ENCODE results near the gene MAP3K7. TPM values are rescaled to one million over a fixed set of nuclear protein-coding genes. Genes with fewer than 3 reads are reported as not detected.

Gene MAP3K7
- total RNA-seq, 6 donors from 2014 or later, result 13.9 to 36.7 (median 19.1) TPM

DNA sequence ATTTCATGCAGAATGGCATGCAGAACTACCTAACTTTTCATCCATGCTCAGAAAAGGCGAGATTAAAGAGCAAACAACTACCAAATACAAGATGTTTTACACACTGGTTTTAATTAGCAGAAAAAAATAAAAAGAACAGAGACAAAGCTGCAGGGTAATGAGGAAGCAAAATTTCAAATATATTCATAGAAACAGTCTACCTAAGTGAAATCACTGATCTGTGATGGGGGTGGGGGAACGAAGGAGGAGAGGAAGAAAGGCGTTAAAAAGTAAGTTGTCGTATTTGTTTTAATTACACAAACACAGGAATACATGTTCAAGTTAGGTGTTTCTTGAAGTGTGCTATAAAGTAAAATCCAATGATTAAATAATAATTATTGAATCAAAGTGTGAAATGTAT lies 42.1 kb downstream of the MAP3K7 start:
- no peak for ATAC-seq (ENCODE audit: low FRiP score in 2 of 2)
- DNase-seq, result no peak
- TF ChIP-seq CTCF (IDR thresholded peaks at IDR 0.05), result no peak
- TF ChIP-seq POLR2AphosphoS5 (IDR thresholded peaks at IDR 0.05), result no peak
- no peak for TF ChIP-seq EP300 (IDR thresholded peaks at IDR 0.05)
- TF ChIP-seq POLR2A (IDR thresholded peaks at IDR 0.05), result no peak
- no peaks in the 10 kb centered on the region for H3K4me1 ChIP-seq
- H3K27me3 ChIP-seq, result no peaks in the 10 kb centered on the region
- H3K27ac ChIP-seq, result no peak overlapping the region
- peaks cover 11 to 79% (median 33%) of the 10 kb centered on the region in 4 donors for H3K36me3 ChIP-seq
- no peak overlapping the region for H3K4me3 ChIP-seq
- H3K9me3 ChIP-seq, result no peaks in the 10 kb centered on the region
- WGBS, 2 donors, result 92 to 99% methylated on average over 4 of the region's 4 CpGs

- no peak overlapping the region for H3K4me3 ChIP-seq
- ATAC-seq (ENCODE audit: low FRiP score in 2 of 2) (no peak), DNase-seq (no peak)
- peaks cover 11 to 73% (median 31%) of the 10 kb centered on the region in 4 donors for H3K36me3 ChIP-seq
- peaks cover 0 to 2% (median 0%) of the 10 kb centered on the region in 4 donors for H3K4me1 ChIP-seq
- no peaks in the 10 kb centered on the region for H3K9me3 ChIP-seq
- H3K27me3 ChIP-seq, result no peaks in the 10 kb centered on the region
- TF ChIP-seq EP300 (IDR thresholded peaks at IDR 0.05), result no peak
- no peak for TF ChIP-seq POLR2A (IDR thresholded peaks at IDR 0.05)
- no peak for TF ChIP-seq POLR2AphosphoS5 (IDR thresholded peaks at IDR 0.05)
- TF ChIP-seq CTCF (IDR thresholded peaks at IDR 0.05), result no peak
- H3K27ac ChIP-seq, result no peak overlapping the region
Observed at GRCh38 chr6:90544081-90544480, 42.8 kb downstream of the MAP3K7 start.

DNA sequence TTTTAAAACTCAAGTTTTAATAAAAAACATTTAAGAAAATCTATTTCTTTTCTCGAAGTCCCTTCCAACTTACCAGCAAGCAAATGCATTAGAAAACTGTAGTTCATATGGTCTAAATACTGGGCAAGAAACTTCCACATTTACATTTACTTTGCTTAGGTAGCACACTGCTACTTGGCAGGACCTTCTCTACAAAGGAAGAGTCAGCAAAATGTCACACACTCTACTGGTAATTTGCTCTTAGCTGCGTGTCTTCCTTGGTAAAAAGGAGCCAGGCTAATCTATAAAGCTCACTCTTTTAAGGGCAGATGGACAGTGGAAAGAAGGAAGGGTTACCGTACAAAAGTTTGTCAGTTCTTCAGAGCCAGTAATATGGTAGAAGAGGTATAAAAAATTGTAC lies 45.7 kb downstream of the MAP3K7 start:
- TF ChIP-seq POLR2A (IDR thresholded peaks at IDR 0.05) (no peak), CTCF (IDR thresholded peaks at IDR 0.05) (no peak), POLR2AphosphoS5 (IDR thresholded peaks at IDR 0.05) (no peak), EP300 (IDR thresholded peaks at IDR 0.05) (no peak)
- no peak for ATAC-seq (ENCODE audit: low FRiP score in 2 of 2)
- no peak for DNase-seq
- whole genome bisulfite sequencing, 2 donors, result 93 to 97% methylated on average over 3 of the region's 3 CpGs
- Histone ChIP-seq H3K36me3 (peaks cover 5 to 45% (median 14%) of the 10 kb centered on the region in 4 donors), H3K27me3 (no peaks in the 10 kb centered on the region), H3K4me1 (peaks cover 3 to 12% (median 9%) of the 10 kb centered on the region in 4 donors), H3K9me3 (no peaks in the 10 kb centered on the region), H3K4me3 (no peak overlapping the region), H3K27ac (no peak overlapping the region)

DNA sequence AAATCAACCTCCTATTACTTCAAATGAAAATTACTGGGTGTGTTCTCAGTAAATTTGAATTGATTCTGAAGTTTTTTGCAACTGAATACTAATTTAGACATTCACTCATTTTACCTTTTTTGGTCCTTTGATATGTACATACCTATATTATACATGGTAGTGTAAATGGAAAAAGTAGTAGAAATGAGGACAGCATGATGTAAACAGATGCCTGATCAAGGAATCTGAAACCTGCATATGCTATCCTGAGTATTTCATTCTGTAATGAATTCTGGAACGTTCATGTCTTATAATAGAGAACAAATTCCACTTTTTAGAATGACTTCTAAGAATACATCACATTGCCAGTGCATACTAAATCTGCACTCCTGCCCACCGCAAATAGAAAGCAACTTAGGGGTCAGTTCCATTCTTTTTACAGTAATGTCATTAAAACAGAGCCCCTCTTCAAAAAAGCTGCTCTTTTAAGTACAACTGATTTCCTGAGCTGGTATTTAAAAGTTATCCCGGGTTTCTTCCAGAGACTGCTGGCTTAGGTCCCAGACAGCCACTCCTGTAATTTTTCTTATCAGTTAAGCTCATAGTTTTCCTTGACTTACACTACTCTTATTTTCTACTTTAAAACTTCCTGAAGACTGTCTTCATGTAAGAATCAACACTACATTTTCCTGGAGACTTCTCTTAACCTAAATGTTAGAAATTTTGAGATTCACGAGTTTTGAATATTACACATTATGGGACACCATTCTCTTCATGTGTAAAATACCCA lies 48.4 kb downstream of the MAP3K7 start:
- TF ChIP-seq POLR2AphosphoS5 (IDR thresholded peaks at IDR 0.05), result no peak
- TF ChIP-seq EP300 (IDR thresholded peaks at IDR 0.05), result no peak
- no peak for TF ChIP-seq POLR2A (IDR thresholded peaks at IDR 0.05)
- no peak for TF ChIP-seq CTCF (IDR thresholded peaks at IDR 0.05)
- no peaks in the 10 kb centered on the region for H3K9me3 ChIP-seq
- DNase-seq (no peak), ATAC-seq (ENCODE audit: low FRiP score in 2 of 2) (peak in 1 of 2 donors; percentile 36)
- H3K4me1 ChIP-seq, result peaks cover 3 to 12% (median 9%) of the 10 kb centered on the region in 4 donors
- no peak overlapping the region for H3K27ac ChIP-seq
- H3K27me3 ChIP-seq, result no peaks in the 10 kb centered on the region
- H3K4me3 ChIP-seq, result no peak overlapping the region
- peaks cover under 1 to 33% (median 4%) of the 10 kb centered on the region in 4 donors for H3K36me3 ChIP-seq
- WGBS, 2 donors, result 40 to 51% methylated on average over 4 of the region's 4 CpGs

Data from upper lobe of left lung (tissue), 6 donors.